Stomach (tissue), 4 donors: ENCODE results near the gene SLC35F3.

Experiments
- POLR2A ChIP-seq, 4 donors: fragments of 450-650 bp; IDR thresholded peaks; one replicate each; pipeline ENCODE4 v1.6.1; 2016; ENCODE audit warnings: antibody characterized with exemption in 4 of 4, control low read depth in 2 of 4, mild to moderate bottlenecking in 1 of 4, moderate library complexity in 1 of 4
- TF ChIP-seq, protein P1 (sequence below), 7 experiments: fragments of 450-650 bp in 4 of 7; fragments of 200-600 bp in 3 of 7; sonication (generic) in 3 of 7; IDR thresholded peaks; one replicate each; pipeline ENCODE4 v1.5.1; 2016 to 2019; ENCODE audit warnings: antibody characterized with exemption in 7 of 7, control low read depth in 2 of 7, mild to moderate bottlenecking in 1 of 7

DNA sequence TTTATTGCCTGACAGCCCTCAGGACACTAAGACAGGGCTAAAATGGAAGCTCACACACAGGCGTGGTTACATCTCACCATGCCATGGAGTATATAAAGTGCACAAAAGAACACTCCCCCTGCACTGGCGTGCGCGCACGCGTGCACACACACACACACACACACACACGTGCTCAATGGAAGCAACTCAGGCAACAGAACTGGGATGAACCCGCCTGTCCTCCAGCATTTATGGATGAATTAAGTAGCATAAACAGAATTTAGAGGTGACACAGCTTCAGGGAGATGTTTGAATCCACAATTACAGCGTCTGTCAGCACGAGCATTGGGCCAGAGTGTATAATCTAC lies 322.3 kb downstream of the SLC35F3 start:
- TF ChIP-seq, protein P1, sequence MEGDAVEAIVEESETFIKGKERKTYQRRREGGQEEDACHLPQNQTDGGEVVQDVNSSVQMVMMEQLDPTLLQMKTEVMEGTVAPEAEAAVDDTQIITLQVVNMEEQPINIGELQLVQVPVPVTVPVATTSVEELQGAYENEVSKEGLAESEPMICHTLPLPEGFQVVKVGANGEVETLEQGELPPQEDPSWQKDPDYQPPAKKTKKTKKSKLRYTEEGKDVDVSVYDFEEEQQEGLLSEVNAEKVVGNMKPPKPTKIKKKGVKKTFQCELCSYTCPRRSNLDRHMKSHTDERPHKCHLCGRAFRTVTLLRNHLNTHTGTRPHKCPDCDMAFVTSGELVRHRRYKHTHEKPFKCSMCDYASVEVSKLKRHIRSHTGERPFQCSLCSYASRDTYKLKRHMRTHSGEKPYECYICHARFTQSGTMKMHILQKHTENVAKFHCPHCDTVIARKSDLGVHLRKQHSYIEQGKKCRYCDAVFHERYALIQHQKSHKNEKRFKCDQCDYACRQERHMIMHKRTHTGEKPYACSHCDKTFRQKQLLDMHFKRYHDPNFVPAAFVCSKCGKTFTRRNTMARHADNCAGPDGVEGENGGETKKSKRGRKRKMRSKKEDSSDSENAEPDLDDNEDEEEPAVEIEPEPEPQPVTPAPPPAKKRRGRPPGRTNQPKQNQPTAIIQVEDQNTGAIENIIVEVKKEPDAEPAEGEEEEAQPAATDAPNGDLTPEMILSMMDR (IDR thresholded peaks at IDR 0.05), result no peak
- no peak for TF ChIP-seq POLR2A (IDR thresholded peaks at IDR 0.05)
